GM21619 (cell line): ENCODE measurements around the gene PPL.
A peak's percentile ranks its signal among the peaks of the same experiment; 100 is the strongest.

Experiments used
- ATAC-seq: cut with Tn5 transposase; IDR thresholded peaks from one replicate; pipeline ENCODE4 v1.9.1; 2021; ENCODE audit not compliant: unreplicated experiment

Gene PPL

DNA sequence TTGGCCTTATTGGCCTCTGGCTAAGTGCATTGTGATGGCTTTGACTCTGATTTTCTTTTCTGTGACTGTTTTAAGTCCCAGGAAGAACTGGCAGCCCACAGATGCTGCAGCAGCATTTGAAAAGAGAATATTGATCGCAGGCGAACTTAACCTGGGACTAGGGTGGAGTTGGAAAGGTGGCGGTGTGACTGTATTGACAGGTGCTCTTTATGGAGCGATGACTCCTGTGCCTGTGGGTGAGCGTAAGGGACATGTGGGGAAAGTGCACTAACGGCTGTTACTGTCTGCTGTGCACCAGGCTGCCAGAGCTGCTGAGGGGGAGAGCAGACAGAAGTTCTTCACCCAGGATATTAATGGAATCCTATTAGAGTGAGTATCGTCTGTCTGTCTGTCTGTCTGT lies 68.4 kb downstream of the PPL start:
- ATAC-seq: no peak

DNA sequence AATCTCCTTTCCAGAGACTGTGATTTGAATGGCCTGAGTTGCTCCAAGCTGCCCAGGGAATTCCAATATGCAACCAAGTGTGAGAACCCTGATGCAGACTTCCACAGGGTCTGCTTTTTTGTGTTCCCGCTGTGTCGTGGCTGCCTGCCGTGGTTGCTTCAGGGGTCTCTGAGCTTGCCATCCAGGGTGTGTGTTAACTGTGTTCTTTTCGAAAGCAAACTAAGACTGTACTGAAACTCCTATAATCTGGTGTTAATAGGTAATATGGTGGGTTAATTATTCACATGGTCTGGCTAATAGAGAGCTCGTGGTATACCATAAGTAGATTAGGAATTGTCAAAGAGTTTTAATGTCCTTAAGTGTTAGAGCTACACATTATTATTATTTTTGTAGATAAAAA lies 68.9 kb downstream of the PPL start:
- ATAC-seq: no peak

DNA sequence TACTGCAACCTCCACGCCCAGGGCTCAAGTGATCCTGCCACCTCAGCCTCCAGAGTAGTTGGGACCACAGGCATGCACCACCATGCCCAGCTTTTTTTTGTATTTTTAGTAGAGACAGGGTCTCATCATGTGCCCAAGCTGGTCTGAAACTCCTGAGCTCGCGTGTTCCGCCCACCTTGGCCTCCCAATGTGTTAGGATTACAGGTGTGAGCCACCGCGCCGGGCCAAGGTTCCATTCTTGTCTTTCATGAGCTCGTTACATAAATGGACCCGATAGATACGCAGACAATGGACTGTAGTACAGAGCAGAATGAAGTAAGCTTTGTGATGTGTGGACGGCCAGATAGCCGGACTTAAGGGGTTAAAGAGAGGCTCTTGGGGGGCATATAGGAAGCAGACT lies 70.4 kb downstream of the PPL start:
- ATAC-seq: no peak

DNA sequence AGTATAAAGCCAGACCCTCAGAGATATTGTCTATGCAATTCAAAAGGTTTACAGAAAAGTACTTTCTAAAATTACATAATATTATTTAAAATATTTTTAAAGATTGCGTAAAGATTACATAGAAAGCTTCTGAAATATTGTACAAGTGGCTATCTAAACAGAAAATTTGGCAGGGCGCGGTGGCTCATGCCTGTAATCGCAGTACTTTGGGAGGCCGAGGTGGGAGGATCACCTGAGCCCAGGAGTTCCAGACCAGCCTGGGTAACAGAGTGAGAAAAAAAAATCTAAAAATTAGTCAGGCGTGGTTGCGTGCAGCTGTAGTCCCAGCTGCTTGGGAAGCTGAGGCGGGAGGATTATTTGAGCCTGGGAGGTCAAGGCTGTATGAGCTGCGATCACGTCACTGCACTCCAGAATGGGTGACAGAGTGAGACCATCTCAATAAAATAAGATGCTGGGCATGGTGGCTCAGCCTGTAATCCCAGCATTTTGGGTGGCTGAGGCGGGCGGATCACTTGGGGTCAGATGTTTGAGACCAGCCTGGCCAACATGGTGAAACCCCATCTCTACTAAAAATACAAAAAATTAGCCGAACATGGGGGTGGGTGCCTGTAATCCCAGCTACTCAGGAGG lies 71.6 kb downstream of the PPL start:
- no peak for ATAC-seq

DNA sequence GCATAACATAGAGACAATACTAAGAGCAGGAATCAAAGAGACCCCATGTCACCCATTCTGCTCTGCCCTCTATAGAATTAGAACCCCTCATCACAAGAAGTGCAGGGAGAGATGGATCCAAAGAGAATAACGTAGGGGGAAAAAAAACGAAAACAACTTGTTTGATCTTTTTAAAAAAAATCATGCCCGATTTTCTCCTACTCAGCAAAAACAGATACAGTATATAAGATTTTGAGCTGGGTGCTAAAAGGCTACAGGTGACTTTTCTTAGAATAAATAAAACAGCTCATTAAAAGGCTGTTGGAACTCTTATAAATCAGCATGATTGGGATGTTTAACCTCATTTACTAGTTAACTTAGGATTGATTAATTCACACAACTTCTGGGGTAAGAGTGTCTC lies 72.2 kb downstream of the PPL start:
- no peak for ATAC-seq

DNA sequence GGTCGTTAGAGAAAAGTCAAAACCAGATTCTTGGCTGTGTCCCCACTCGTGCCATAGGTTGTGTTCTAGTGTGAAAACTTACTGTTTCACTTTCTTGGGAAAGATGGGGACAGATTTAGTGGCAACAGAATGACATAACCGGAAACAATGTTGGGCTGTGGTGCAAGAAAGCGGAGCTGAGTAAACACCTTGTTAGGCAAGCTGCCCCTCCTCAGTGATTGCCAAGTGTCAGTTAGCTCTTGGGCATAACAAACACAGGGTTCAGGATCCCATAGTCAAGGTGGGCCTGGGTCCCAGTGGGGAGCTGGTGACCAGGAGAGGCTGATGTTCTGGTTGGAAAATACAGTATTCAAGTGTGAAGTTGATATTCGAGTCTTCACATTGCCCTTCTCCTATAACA lies 74.3 kb downstream of the PPL start:
- ATAC-seq: no peak

DNA sequence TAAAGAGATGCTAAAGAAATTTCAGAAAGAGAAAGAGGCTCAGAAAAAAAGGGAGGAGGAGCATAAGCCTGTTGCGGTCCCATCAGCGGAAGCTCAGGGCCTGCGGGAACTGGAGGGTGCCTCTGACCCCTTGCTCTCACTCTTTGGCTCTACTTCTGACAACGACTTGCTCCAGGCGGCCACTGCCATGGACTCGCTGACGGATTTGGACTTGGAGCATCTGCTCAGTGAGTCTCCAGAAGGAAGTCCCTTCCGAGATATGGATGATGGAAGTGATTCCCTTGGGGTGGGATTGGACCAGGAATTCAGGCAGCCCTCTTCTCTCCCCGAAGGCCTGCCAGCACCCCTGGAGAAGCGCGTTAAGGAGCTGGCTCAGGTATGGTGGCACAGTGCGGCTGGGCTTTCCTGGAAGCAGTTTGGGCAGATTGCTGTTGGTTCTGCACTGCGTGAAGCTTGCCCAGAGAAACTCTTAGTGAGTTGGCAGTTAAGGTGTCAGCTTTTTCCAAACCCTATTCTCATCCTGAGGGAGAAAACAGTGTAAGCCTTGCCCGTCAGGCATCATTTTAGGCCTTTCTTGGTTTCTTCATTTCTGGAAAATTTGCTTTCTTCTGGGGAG lies 76.1 kb downstream of the PPL start:
- ATAC-seq: no peak

DNA sequence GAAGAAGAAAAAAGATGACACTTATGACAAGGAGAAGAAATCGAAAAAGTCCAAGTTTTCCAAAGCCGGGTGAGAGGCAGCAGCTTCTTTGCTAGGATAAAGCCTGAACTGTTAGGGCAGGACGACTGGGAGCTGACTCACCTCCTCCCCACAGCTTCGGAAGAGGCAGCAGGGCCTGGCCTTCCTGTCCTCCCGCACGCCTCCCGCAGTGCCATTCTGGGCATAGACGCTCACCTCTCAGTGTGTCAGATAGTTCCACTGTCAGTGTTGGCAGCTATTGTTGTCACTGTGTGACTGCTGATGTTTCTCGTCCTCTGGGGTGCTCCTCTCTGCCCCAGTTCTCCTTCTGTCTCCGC lies 77.1 kb downstream of the PPL start:
- ATAC-seq: no peak

DNA sequence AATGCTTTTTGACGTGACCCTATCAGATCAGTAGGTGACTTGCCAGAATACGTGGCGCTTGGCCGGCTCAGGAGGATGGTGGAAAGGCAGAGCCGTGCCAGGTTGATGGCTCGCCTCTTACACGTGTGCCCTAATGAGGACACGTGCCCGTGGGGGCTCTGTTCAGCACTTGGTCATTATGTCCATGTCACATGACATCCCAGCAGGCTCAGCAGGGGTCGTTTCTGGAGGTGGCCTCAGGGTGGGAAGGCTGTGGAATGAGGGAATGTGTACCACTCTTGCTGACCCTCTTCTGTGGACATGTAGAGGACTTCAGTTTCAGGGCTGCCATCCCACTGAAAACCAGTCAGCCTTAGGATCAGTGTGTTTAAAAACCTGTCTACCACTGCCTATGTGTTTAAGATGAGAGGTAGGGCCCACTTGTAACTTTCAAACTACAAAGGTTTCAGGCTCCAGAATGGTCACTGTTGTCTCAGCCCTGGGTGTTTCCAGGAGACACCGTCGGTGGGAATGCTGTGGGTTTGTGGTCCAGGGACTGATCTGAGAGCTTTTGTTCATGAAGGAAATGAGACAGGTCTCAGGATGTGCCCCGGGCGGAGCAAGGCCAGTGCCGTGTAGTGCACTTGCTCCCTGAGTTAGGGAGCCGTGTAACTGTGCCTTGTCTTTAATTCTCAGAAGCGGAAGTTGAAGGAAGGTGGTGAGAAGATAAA lies 77.6 kb downstream of the PPL start:
- ATAC-seq: no peak

DNA sequence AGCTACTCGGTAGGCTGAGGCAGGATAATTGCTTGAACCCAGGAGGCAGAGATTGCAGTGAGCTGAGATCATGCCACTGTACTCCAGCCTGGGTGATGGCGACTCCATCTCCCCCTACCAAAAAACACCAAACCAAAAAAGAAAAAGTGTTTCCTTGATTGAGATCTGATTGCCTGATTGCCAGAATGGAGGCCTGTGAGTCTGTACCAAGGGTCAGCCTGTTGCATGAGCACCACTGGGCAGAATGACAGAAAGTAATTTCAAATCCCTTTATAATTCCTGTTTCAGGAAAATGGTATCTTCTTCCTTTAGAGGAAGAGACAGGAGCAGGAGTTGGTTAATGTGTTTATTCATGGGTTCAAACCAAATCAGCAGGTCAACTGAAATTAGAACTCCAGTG lies 81.1 kb downstream of the PPL start:
- ATAC-seq: no peak

DNA sequence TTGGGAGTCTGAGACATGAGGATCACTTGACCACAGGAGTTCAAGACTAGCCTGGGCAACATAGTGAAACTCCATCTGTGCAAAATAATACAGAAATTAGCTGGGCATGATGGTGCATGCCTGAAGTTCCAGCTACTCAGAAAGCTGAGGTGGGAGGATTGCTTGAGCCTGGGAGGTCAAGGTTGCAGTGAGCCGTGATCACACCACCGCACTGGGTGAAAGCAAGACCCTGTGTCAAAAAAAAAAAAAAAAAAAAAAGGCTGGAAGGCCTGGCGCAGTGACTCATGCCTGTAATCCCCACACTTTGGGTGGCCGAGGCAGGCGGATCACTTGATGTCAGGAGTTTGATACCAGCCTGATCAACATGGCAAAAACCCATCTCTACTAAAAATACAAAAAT lies 81.6 kb downstream of the PPL start:
- no peak for ATAC-seq

DNA sequence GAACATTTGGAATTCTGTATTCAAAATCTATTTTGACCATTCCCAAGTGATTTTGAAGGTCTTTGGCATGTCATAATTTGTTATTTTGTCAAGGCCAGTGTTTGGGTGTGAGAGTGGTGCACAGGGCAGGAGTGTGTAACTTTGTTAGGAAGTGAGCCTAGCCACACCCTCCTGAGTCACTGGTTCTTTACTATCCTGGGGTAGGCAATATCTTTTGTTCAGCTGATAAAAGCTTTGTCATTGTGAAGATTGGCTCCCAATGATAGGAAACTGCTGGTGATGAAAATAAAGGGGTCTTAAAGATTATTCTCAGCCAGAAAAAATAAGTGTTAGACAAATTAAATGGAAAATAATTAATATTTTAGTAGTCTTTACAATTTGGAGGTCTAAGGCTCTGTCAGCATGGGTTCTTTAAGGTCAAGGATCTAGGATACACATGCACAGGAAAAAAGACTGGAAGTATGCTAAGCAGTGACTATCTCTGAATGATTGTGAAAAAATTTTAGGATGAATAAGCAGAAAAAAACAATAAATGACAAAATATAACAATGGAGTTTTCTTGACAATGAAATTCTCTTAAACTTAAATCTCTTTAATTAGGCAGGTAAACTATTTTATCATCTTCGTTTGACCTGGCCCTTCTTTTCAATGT lies 84.6 kb downstream of the PPL start:
- ATAC-seq: no peak

DNA sequence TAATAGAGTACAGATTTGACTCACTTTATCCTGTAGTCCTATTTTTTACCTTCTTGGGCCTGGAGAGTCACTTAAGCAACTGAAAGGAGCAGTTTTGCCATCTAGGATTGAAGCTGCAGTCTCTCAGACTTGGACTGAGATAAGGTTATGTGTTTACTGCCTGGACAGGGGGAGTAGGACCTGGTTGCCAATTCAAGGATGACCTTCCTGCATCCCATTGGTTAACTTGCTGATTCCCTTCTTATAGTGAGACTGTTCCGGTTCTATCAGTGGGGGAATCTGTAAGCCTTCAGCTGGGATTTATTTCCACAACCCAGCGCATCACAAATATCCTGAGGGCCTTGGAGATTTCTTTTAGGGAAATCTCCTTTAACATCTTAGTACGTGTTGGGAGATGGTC lies 86.7 kb downstream of the PPL start:
- no peak for ATAC-seq

DNA sequence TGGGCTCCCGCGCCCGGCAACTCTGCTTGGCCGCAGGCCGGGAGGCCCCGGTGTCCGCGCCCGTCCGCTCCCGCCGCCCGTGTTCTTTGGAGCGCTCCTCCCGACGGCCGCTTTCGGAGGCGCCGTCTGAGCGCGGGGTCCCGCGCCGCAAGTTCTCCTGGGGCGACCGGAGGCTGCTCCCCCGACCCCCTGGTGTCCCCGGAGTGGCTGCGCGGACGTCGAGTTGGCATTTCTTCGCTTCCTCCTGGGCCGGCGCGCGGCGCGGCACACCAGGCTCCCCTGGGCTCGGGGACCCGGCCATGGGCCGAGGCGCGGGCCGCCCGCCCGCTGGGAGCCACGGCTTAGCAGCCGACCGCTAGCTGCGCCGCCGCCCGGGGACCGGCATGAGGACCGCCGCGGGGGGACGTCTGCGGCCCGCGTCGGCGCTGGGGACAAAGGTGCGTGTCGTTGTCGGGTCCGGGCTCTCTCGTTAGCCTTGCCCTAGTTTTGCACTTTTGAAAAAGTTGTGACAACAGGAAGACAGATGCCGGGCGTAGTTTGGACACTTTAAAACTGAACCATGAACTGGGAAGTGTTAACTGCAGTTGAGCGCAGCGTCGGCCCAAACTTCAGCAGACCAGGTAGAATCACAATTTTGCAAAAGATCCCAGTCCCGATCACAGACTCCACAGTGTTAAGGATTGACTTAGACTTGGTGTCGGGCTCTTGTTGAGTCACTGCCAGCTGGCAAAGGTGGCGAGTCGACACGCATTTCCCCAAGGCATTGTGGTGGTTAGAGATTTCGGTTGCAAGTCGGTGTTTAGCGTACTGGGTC lies 89.0 kb downstream of the PPL start:
- ATAC-seq: peak; percentile 10

DNA sequence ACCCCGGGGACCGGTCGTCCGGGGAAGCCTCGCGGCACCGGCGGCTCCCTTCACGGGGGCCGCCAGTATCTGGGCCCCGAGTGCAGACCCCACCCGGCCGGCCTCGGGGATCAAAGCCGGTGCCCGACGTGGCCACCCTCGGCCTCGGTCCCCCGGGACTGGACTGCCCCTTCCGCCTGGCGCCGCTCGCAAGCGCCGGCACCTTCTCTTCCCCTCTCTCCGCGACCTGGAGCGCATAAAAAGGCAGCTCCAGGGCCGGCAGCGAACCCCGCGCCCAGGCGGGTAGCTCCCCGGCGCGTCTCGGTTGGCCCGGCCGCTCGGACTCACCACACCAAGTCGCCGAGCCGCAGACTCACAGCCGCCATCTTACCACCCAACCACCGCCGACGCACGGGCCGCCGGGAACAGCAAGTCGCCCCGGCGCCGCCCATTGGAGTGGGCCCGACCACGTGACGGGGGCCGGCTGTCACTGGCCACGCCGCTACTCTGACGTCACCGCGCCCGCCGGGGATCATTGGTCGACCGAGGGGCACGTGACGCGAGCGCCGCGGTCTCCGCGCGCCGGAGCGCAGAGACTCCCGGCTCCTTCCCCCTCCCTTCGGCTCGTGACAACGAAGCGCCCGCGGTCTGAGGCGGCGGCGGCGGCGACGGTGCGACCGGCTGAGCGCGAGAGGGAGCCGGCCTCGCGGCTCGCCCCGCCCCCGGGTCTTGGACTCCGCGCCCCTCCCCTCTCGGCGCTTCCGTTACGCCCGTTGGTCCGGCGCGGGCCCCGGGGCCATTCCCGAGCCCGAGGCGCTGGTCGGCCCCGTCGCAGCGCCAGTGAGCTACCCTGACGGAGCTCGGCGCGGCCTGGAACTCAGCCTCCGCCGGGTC lies 89.8 kb downstream of the PPL start, which contains the start of the genes GLYR1 and UBN1:
TSS of gene GLYR1 (minus strand) at position 388 of the 873 bp plus-strand sequence. CDS start at position 365, 23 bp downstream.
TSS of gene UBN1 (plus strand) at position 581 of the 873 bp plus-strand sequence. CDS start 5,437 bp downstream, outside the sequence.
- peak; percentile 87 for ATAC-seq

DNA sequence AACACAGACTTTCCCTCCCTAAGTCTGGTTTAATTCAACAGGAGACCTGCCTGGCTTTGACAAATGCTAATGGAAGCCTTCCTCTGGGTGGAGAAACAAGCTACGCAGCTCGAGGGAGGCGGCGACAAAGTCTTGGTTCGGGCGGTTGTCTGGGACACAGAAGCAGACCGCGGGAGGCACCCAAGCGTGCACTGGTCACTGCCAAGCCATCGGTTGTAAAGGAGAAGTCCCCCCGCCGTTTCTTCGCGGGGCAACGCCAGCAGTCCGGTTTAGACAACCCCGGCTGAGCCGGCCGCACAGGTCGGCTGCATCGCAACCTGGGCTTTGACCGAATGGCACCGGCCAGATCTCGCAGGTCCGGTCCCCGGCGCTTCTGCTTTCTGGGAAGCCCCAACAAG lies 90.4 kb downstream of the PPL start:
- peak; percentile 30 for ATAC-seq

DNA sequence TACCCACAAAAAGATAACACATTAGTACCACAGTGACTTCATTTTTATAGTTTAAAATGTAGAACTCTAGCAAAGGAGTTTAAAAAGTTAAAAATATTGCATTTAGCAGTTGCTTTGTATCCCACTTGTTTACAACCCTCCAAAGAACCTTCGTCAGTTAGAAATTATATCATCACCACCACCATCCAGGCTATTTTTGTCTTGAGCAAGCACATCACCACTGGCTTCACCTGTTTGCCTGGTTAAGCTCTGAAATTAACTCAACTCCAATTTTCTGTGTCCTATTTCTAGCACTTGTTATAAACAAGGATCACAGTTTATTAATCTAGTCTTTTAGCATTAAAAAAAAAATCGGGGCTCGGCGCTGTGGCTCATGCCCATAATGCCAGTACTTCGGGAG lies 96.0 kb downstream of the PPL start:
- no peak for ATAC-seq

DNA sequence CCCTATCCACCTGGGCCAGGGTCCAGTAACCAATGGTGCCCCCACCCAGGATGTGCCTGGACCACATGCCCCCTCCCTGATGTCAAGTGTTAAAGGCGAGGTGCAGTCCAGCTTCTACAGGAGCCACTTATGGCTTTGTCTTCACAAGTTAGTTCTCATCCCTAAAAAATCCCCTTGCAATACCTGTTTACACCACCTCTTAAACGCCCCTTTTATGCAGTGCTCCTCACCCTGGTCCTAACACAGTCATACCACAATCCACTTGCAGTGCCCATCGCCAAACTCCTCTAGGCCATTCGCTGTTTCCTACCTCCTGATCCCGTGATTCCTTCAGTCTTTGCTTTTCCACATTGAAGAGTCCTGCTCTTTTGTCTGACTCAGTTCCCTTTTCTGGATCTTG lies 97.0 kb downstream of the PPL start:
- ATAC-seq: no peak

DNA sequence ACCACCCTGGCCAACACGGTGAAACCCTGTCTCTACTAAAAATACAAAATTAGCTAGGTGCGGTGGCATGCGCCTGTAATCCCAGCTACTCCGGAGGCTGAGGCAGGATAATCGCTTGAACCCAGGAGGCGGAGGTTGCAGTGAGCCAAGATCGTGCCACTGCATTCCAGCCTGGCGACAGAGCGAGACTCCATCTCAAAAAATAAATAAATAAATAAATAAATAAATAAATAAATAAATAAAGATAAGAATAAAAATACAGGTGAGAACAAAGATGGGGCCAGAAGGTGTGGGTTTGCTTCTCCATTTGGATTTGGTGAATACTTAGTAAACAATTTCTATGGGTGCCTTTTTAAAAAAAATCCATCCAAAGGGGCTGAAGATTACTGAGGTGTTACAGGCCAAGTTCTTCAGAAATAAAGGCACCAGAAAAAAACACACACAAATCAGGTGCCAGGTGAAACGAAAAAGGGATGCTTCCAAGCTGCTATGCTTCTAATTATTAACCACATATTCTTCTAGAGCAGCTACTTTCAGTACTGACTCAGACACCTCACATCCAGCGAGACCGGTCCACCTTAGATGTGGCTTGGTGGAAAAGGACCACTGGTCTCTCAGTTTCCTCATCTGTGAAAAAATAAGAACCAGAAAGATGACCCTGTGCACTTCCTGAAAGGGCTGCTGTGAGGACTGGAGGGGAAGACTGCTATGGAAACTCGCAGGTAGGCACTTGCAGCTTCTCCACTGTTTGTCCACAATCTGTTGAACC lies 99.0 kb downstream of the PPL start:
- peak; percentile 45 for ATAC-seq
